Stimulated activated CD8-positive, alpha-beta memory T cell treated with anti-CD3 and anti-CD28 coated beads, Interleukin-15, amount 100 ng/mL, for 1 hour (primary cell): ENCODE measurements around the gene GGCT.

ENCODE experiments used
- DNase-seq: peaks from one replicate; pipeline ENCODE4 v3.0.0-alpha.2; 2020; ENCODE audit warnings: low read depth

GGCT gene

DNA sequence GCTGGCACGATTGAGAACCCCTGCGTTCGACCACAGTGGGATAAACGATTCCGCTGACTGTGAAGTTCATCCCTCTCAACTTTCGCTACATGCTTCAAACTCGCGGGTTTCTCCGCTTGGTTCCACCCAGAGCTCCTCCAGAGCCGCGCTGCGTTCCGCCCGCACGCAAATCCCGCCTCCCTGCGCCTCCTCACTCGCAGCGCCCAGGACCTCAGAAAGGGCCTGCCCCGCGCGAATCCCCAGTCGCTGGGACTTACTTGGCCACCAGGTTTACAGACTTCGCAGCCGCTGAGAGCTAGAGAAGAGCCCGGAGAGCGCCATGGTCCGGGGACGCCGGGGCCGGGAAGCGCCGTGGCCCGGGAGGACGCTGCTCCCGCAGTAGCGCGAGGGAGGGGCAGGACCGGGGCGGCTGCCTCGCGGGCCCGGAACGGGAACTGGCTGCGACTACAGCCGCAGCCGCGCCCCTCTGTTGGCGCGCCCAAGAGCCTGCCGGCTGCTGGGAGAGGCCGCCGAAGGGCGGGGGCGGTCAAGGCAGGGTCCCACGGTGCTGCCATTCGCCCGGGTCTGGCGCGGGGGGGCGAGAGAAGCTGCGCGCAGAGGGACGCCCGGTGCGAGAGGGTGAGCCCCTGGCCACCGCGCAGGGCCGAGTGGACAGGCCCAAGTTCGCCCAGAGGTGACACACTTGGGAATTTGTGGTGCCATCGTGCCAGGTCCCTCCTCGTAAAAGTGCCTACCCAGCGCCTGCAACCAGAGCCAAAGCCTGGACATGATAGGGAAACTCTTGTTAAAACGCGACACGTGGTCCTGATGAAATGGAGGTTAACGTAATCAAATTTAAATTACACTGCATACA, 26.1 kb downstream of the GGCT start, which contains the start of gene NOD1:
NOD1 (minus strand) TSS at position 436 of the 853 bp plus-strand sequence. CDS start 21,863 bp downstream, outside the sequence.
- peak; percentile 18 for DNase-seq

DNA sequence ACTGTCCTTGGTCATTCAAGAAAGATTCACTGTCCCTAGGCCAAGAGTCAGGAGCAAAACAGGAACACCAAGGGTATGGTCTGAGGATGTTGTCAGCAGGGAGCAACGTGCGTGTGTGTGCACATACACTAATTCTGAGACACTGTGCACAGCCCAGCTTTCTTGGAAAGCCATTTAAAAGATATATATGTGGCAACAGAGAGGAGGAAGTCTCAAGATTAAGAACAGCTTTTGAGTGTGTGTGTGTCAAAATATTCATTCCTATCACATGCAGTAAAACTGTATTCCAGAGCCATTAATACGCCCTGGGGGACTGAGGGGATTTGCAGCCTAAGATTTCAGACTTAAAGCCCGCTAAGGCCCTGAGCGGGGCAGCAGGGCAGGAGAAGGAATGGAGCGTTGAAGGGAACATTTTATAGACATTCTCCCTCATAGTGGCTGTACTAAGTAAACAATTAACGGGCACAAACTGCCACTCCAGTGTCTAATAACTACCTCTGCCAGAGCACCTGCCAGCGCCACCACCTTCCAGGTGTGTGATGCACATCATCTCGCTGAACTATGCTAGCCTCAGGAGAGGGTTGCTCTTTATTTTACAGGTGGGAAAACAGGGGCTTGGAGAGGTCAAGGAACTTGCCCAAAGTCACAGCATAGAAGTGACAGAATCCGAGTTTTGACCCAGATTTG, 28.0 kb downstream of the GGCT start:
- no peak for DNase-seq

GRCh38 chr7:30475580-30475979, 29.0 kb downstream of the GGCT start:
- DNase-seq, result no peak

- DNase-seq, result no peak
Observed at GRCh38 chr7:30474893-30475292, 29.7 kb downstream of the GGCT start.

- no peak for DNase-seq
Observed at GRCh38 chr7:30474485-30474884, 30.1 kb downstream of the GGCT start.

DNA sequence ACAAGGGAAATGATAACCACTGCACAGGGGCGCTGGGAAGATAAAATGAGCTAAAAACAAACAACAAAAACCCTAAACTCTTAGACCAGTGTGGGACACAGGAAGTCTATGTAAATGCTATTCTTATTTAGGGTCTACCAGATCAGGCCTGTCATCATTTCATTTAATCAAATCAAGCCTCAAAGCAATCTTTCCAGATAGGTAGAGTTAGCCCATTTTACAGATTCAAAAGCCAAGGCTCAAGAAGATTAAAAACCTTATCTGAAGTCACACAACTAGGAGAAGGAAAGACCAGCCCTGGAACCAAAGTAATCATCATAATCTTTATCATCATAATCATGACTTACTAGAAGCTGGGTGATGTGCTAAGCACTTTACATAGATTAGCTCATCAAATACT, 30.7 kb downstream of the GGCT start:
- DNase-seq, result no peak

DNA sequence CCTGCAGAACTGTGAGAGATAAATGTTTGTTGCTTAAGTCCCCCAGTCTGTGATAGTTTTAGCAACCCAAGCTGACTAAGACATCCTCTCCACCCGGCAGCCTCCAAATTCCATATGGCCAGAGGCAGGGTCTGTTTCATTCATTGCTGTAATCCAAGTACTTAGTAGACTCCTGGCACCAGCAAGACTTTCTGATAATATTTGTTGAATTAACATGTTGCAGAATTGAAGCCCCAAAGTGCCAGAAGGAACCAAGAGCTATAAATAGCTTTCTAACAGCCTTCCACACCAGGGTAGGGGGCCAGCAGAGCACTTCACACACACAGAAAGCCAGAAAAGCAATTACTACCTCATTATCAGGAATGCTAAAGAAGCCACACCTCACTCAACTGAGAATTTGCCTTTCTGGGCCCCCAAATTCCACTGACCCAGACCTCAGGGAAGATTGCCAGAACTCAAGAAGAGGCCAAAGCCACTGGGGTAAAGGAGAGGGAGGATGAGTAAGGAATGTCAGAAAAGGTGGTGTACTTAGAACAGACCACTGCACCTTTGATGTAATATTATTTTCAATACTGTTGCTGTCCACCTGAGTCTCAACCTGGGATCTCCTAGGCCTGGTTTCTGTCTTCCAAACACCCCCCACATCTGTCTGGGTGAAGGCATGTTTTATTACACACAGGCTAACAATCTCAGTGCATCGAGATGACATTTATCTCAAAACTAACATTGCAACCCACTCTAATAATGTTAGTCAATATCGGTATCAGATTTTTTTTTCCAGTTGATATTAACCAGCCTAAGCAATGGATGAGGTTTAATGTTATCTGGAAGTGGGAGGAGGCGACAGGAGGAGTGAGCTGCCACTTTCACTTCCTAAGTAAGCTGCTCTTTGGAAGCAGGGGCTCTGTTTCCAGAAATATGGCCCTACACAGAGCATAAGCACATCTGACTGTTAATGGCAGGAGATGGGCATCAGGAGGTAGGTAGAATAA, 31.5 kb downstream of the GGCT start:
- DNase-seq, result no peak

- no peak for DNase-seq
Observed at GRCh38 chr7:30472081-30472783, 32.4 kb downstream of the GGCT start.

DNA sequence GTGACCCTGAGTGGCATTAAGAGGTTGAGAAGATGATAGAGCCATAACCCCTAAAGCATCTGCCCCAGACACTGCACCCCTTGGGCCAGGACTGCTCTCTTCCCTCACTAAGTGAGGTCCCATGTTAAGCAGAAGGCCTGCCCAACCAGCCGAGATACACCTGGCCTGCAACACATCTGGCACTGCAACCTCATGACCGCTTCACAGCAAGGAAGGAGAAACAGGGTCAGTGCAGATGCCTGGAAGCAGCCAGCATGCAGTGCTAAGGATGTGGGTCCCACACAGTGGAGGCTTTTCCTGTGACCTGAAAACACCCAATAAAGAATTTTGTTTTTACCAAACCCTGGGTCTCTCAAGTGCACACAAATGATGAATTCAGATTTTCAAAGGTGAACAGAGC, 33.4 kb downstream of the GGCT start:
- no peak for DNase-seq

GRCh38 chr7:30470771-30471170, 33.9 kb downstream of the GGCT start:
- DNase-seq, result no peak

DNA sequence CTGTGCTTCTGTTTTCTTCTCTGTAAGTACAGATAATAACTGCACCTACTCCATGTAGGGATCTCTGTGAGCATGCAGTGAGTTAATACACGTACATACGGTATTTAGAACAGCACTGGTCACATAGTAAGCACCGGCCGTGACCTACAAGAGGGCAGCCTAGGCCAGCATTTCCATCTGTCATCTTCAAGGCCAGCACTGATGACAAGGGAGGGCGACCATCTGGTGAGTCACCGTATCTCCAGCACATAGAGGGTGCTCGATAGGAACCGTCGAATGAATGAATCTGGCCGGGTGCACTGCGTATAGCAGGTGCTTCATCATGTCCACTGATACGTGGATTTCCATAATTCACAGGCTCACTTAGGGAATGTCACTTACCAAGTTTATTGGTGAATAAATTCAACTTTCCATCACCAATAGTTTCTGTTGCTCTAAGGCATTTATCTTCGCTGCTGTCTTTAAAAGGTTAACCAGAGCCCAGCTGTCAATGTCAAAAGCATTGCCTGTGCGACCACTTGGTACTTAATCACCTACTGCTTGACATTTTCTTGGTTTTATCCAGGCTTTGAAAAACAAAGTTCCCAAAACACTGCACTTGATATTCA, 34.4 kb downstream of the GGCT start:
- DNase-seq, result no peak

DNA sequence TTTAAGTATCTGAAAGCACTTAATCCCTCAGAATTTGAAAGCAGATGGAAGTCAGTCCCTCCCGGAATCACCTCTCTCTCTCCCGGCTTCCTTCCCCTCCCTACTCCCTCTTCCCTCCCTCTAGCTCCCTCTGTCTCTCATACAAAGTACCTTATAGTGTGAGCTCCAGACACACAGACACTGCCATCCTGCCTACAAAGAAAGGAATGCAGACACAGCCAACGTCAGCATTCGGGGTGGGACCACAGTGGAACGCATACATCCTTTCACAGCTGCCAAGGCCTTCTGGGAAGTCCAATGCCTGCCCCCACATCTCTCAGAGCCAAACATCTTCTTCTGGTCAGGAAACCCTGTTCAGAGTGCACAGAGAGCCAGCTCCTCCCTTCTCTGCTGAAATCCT, 35.3 kb downstream of the GGCT start:
- no peak for DNase-seq

- DNase-seq, result no peak
Observed at GRCh38 chr7:30468791-30469190, 35.8 kb downstream of the GGCT start.

DNA sequence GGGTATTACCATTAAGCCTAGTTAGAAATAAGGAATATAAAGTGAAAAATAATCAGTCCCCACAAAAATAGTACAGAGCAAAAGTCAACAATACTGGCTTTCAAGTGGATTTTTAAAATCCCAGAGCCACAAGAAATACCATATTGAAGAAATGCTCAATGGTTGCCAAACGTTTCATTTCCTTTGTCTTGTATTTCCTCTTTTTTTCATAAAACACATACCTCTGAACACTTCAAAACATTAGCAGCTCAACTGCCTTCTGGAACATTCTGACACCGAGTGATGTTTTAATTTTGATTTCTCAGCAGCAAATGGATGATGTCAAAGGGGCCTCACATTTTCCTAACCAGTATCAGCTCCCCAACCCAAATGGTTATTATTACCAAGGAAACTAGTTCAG, 36.6 kb downstream of the GGCT start:
- DNase-seq, result no peak

GRCh38 chr7:30467271-30467670, 37.4 kb downstream of the GGCT start:
- no peak for DNase-seq

DNA sequence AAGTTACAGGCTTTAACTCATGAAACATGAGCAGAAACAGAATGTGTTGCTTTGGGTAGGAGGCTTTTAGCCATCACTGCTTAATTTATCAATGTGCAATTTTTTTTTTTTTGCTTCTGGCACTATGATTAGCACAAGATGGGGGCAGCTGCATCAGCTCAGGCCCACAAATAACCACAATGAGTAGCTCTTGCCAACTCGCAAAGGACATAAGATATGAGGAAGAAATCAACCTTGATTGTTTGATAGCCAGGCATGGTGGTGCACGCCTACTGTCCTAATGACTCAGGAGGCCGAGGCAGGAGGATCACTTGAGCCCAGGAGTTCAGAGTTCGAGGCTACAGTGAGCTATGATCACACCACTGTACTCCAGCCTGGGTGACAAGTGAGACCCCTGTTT, 38.4 kb downstream of the GGCT start:
- no peak for DNase-seq

GRCh38 chr7:30465811-30466180, 38.8 kb downstream of the GGCT start:
- no peak for DNase-seq

DNA sequence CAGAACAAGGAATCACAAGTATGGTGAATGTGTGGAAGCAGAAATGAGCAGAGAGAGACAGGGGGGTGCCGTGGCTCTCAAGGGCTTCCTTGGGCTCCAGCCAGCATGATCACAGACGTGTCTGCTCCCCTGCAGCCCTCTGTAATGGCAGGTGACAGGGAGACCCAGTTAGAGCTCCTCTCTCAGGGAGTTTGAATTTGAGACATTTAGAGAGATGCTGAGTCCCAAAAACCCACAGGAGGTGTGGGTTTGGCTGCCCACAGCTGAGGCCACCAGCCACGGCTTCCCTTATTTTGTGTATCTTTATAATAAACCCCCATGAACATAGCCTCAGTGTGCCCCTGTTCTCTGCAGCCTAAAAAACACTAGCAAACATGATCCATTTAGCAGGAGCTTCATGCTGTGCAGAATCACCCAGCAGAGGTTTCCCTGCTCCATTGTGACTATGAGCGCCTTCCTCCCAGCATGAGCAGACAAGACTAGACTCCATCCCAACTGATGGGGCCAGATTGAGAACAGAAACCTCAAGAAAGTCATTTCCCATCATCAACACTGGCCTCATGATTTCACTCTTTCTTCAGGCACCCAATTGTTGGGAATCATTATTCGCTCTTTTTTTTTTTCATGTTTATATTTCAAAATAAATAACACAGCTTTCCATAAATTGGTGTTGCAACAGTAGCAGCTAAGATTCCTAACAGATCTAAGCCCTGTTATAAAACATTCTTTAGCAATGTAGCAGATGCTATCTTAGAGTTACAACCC, 39.4 kb downstream of the GGCT start:
- no peak for DNase-seq

DNA sequence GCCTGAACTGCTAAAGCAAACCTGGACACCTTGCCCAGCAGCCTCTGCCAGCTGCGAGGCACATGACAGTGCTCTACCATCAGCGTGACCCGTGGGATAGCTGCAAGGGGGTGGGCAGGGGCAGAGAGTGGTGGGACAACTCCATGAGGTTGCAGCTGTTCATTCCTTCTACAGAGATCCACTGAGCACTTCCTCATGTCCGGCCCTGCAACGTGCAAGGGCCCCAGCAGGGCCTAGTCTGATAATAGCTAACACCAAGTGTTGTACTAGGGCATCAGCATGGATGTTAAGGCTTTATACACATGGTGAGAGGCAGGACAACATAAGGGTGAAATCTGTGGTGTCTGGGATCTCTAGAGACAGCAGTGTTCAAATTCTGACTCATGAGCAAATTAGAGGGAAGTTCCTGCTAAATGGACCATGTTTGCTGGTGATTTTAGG, 40.4 kb downstream of the GGCT start:
- DNase-seq, result no peak

DNA sequence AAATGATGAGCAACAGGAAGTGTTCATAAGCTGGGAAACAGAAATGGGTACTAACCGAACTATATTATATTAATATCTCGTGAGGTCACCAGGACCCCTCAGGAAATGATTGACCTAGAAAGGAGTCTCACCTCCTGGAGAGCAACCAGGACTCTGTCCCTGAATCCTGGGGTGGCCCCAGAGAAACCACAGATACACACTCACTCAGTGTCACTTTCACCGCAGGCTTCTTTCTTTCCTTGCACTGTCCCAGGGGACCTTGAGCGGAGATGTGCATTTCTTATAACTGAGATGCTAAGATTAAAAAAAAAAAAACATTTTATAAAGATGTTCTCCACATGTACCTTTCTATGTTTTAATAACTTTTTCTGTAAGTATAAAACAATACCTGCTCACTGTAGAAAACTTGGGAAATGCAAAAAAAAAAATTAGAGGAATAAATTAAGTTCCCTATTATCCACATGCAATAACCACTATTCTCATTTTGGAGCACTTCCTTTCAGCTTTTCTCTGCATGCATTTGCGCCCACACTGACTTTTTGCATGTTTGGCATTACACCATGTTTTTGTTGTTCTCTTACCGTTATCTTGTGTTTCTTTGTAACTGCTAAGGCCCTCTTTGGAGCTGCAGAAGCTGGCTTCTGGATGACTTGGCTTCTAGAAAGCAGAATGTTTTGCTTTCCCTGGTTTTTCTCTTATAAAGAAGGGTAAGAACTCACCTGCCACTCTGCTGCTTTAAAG, 41.1 kb downstream of the GGCT start:
- DNase-seq, result no peak
